IMR-90 (cell line): ENCODE results near the gene ST3GAL3.

Experiments
- CEBPB ChIP-seq: IDR thresholded peaks from 2 replicates; pipeline ENCODE4 v1.6.1; 2012; ENCODE audit warnings: low read depth, low read length, improper control_type of control experiment
- CTCF ChIP-seq: conservative IDR thresholded peaks from 2 replicates; pipeline ENCODE4 v1.5.1; 2012; ENCODE audit warnings: mild to moderate bottlenecking, low read depth, low read length, improper control_type of control experiment
- ELK1 ChIP-seq: fragments of 150-350 bp; IDR thresholded peaks from 2 replicates; pipeline ENCODE4 v1.6.1; 2016; ENCODE audit warnings: low read depth, mild to moderate bottlenecking, low read length, moderate library complexity, borderline replicate concordance
- POLR2A ChIP-seq: IDR thresholded peaks from 2 replicates; pipeline ENCODE4 v1.6.1; 2012; ENCODE audit warnings: mild to moderate bottlenecking, low read depth, low read length
- RAD21 ChIP-seq: IDR thresholded peaks from 2 replicates; pipeline ENCODE4 v1.6.1; 2012; ENCODE audit warnings: low read length, improper control_type of control experiment
- RCOR1 ChIP-seq: IDR thresholded peaks from 2 replicates; pipeline ENCODE4 v1.6.1; 2012; ENCODE audit warnings: mild to moderate bottlenecking, low read length, improper control_type of control experiment; ENCODE audit not compliant: insufficient replicate concordance
- USF2 ChIP-seq: fragments of 150-350 bp; IDR thresholded peaks from 2 replicates; pipeline ENCODE4 v1.6.1; 2017; ENCODE audit warnings: mild to moderate bottlenecking, antibody characterized with exemption, low read length, low read depth

- TF ChIP-seq CTCF (no peak), USF2 (no peak), RAD21 (no peak), RCOR1 (no peak), ELK1 (no peak), CEBPB (no peak), POLR2A (no peak)
Measured at GRCh38 chr1:43973981-43974442, 266.7 kb downstream of the ST3GAL3 start.
